ENCODE measurements around the gene CACNA2D3. TPM values are rescaled to one million over a fixed set of nuclear protein-coding genes. Genes with fewer than 3 reads are reported as not detected.
A peak's percentile ranks its signal among the peaks of the same experiment; 100 is the strongest.

The CACNA2D3 gene
- polyA plus RNA-seq, 1 donor from 2014 or later, result 26.2 TPM

DNA sequence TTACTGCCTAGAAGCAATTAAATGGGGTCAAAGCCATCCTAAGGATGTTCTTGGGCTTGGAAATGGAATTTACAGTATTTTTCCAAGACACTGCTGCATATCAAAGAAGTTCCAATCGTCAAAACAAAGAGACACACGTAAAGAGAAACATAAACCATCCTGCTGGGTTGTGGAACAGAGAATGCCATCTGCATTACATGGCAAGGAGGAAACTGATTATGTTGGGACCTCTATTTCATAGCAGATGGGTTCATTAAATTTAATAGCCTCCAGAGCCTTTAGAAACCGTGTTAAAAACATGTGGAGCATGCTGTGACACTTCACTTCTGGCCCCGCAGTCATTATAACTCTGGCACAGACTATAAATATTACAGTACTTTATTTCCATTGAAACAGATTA, 650.9 kb downstream of the CACNA2D3 start:
- H3K9me3 ChIP-seq (ENCODE audit: low read length), result no peaks in the 10 kb centered on the region
- no peak overlapping the region for H3K27ac ChIP-seq (ENCODE audit: low read length)

GRCh38 chr3:54776601-54777000, 654.2 kb downstream of the CACNA2D3 start:
- Histone ChIP-seq H3K36me3 (ENCODE audit: insufficient read depth, low read length) (no peaks in the 10 kb centered on the region), H3K27me3 (ENCODE audit: insufficient read depth, low read depth, low read length) (no peaks in the 10 kb centered on the region), H3F3A (ENCODE audit: insufficient read depth, low read length, poor library complexity, severe bottlenecking) (no peaks in the 10 kb centered on the region), H3K79me2 (replicated peaks; ENCODE audit: insufficient read depth, low read length) (no peaks in the 10 kb centered on the region), H3K4me2 (ENCODE audit: low read length) (no peak overlapping the region), H4K20me1 (ENCODE audit: insufficient read depth) (no peaks in the 10 kb centered on the region), H3K9me2 (ENCODE audit: insufficient read depth, low read length) (no peaks in the 10 kb centered on the region), H3K9me3 (ENCODE audit: low read length) (no peaks in the 10 kb centered on the region), H3K4me3 (ENCODE audit: low read length) (no peak overlapping the region), H2AFZ (ENCODE audit: low read depth, low read length) (no peak overlapping the region), H3K27ac (ENCODE audit: low read length) (no peak overlapping the region), H3K9ac (ENCODE audit: low read length) (no peak overlapping the region)
- TF ChIP-seq, protein P1, sequence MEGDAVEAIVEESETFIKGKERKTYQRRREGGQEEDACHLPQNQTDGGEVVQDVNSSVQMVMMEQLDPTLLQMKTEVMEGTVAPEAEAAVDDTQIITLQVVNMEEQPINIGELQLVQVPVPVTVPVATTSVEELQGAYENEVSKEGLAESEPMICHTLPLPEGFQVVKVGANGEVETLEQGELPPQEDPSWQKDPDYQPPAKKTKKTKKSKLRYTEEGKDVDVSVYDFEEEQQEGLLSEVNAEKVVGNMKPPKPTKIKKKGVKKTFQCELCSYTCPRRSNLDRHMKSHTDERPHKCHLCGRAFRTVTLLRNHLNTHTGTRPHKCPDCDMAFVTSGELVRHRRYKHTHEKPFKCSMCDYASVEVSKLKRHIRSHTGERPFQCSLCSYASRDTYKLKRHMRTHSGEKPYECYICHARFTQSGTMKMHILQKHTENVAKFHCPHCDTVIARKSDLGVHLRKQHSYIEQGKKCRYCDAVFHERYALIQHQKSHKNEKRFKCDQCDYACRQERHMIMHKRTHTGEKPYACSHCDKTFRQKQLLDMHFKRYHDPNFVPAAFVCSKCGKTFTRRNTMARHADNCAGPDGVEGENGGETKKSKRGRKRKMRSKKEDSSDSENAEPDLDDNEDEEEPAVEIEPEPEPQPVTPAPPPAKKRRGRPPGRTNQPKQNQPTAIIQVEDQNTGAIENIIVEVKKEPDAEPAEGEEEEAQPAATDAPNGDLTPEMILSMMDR (IDR thresholded peaks at IDR 0.05; ENCODE audit: poor library complexity, severe bottlenecking), result no peak
- no peak for TF ChIP-seq TAF1 (IDR thresholded peaks at IDR 0.05; ENCODE audit: low read depth)
- TF ChIP-seq EZH2 (IDR thresholded peaks at IDR 0.05; ENCODE audit: borderline replicate concordance, insufficient read depth, low read length, poor library complexity, severe bottlenecking), result no peak

More for the DNA sequence above, 650.9 kb downstream of the CACNA2D3 start:
- no peaks in the 10 kb centered on the region for H3K36me3 ChIP-seq (ENCODE audit: insufficient read depth, low read length)
- no peak overlapping the region for H3K4me3 ChIP-seq (ENCODE audit: low read length)
- no peak for TF ChIP-seq TAF1 (IDR thresholded peaks at IDR 0.05; ENCODE audit: low read depth)
- TF ChIP-seq, protein P1 (IDR thresholded peaks at IDR 0.05; ENCODE audit: poor library complexity, severe bottlenecking), result no peak
- no peak for TF ChIP-seq SMC3 (conservative IDR thresholded peaks at IDR 0.05; ENCODE audit: poor library complexity)
- TF ChIP-seq POLR2AphosphoS5 (IDR thresholded peaks at IDR 0.05), result peak; percentile 57
- TF ChIP-seq RAD21 (conservative IDR thresholded peaks at IDR 0.05), result no peak
- no peak overlapping the region for H3K4me2 ChIP-seq (ENCODE audit: low read length)
- H3K27me3 ChIP-seq (ENCODE audit: insufficient read depth, low read depth, low read length), result no peaks in the 10 kb centered on the region
- no peaks in the 10 kb centered on the region for H4K20me1 ChIP-seq (ENCODE audit: insufficient read depth)
- no peaks in the 10 kb centered on the region for H3F3A ChIP-seq (ENCODE audit: insufficient read depth, low read length, poor library complexity, severe bottlenecking)
- H3K9me2 ChIP-seq (ENCODE audit: insufficient read depth, low read length), result no peaks in the 10 kb centered on the region
- no peak overlapping the region for H3K9ac ChIP-seq (ENCODE audit: low read length)
- no peaks in the 10 kb centered on the region for H3K79me2 ChIP-seq (replicated peaks; ENCODE audit: insufficient read depth, low read length)
- no peak overlapping the region for H2AFZ ChIP-seq (ENCODE audit: low read depth, low read length)

DNA sequence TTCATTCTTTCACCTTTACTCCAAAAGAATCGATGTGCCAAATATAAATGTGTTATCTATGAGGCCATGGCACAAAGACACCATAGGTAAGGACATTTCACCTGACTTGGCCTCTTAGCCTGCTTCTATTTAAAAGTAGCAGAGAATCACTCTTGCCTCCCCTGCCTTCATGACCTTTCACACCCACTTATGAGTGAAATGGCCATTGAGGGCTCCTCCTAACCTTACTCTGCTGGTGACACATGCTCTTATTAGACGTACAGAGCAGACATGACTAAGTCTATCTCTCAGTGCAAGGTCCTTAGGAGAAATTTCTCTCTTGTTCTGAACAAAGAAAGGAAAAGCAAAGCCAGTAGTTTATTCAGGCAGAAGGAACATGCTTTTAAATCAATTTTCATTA, 654.8 kb downstream of the CACNA2D3 start:
- no peaks in the 10 kb centered on the region for H3F3A ChIP-seq (ENCODE audit: insufficient read depth, low read length, poor library complexity, severe bottlenecking)
- H3K4me2 ChIP-seq (ENCODE audit: low read length), result no peak overlapping the region
- no peaks in the 10 kb centered on the region for H3K36me3 ChIP-seq (ENCODE audit: insufficient read depth, low read length)
- no peak overlapping the region for H2AFZ ChIP-seq (ENCODE audit: low read depth, low read length)
- no peak overlapping the region for H3K9ac ChIP-seq (ENCODE audit: low read length)
- no peaks in the 10 kb centered on the region for H3K9me3 ChIP-seq (ENCODE audit: low read length)
- no peaks in the 10 kb centered on the region for H3K79me2 ChIP-seq (replicated peaks; ENCODE audit: insufficient read depth, low read length)
- H3K4me3 ChIP-seq (ENCODE audit: low read length), result no peak overlapping the region
- no peaks in the 10 kb centered on the region for H4K20me1 ChIP-seq (ENCODE audit: insufficient read depth)
- no peak overlapping the region for H3K27ac ChIP-seq (ENCODE audit: low read length)
- no peaks in the 10 kb centered on the region for H3K27me3 ChIP-seq (ENCODE audit: insufficient read depth, low read depth, low read length)
- TF ChIP-seq SMC3 (conservative IDR thresholded peaks at IDR 0.05; ENCODE audit: poor library complexity), result no peak
- TF ChIP-seq EZH2 (IDR thresholded peaks at IDR 0.05; ENCODE audit: borderline replicate concordance, insufficient read depth, low read length, poor library complexity, severe bottlenecking), result no peak
- no peak for TF ChIP-seq POLR2AphosphoS5 (IDR thresholded peaks at IDR 0.05)
- TF ChIP-seq EP300 (conservative IDR thresholded peaks at IDR 0.05; ENCODE audit: poor library complexity, severe bottlenecking), result no peak
- no peak for TF ChIP-seq RAD21 (conservative IDR thresholded peaks at IDR 0.05)
- TF ChIP-seq MXI1 (conservative IDR thresholded peaks at IDR 0.05; ENCODE audit: poor library complexity, severe bottlenecking), result no peak
- TF ChIP-seq REST (IDR thresholded peaks at IDR 0.05; ENCODE audit: borderline replicate concordance), result no peak
- TF ChIP-seq TAF1 (IDR thresholded peaks at IDR 0.05; ENCODE audit: low read depth), result no peak
- no peaks in the 10 kb centered on the region for H3K9me2 ChIP-seq (ENCODE audit: insufficient read depth, low read length)

Measured in neural cell (in vitro differentiated cells).